Endodermal cell (in vitro differentiated cells): ENCODE results near the gene BANP. TPM values are rescaled to one million over a fixed set of nuclear protein-coding genes. Genes with fewer than 3 reads are reported as not detected.

ENCODE experiments used
- DNase-seq: peaks from one replicate; pipeline ENCODE4 v3.0.0-alpha.2; 2017
- H3K27ac ChIP-seq: 2 replicates; pipeline ENCODE4 v1.5.1; 2013; ENCODE audit warnings: mild to moderate bottlenecking, low read depth, low read length, moderate library complexity
- H3K27me3 ChIP-seq: 2 replicates; pipeline ENCODE4 v1.6.1; 2013; ENCODE audit warnings: mild to moderate bottlenecking, low read length, moderate library complexity; ENCODE audit not compliant: insufficient read depth, control insufficient read depth, poor library complexity, severe bottlenecking
- H3K36me3 ChIP-seq: 2 replicates; pipeline ENCODE4 v1.7.0; 2013; ENCODE audit warnings: mild to moderate bottlenecking, low read length, moderate library complexity; ENCODE audit not compliant: control insufficient read depth, insufficient read depth
- H3K4me1 ChIP-seq: one replicate; pipeline ENCODE4 v1.7.0; 2013; ENCODE audit warnings: low read length; ENCODE audit not compliant: control insufficient read depth, insufficient read depth
- H3K4me3 ChIP-seq: 2 replicates; pipeline ENCODE4 v1.5.1; 2013; ENCODE audit warnings: mild to moderate bottlenecking, low read length, moderate library complexity
- H3K9ac ChIP-seq: 2 replicates; pipeline ENCODE4 v1.6.1; 2013; ENCODE audit warnings: mild to moderate bottlenecking, low read length, moderate library complexity; ENCODE audit not compliant: poor library complexity, severe bottlenecking; ENCODE audit errors: extremely low read depth
- H3K9me3 ChIP-seq: 2 replicates; pipeline ENCODE4 v1.6.1; 2013; ENCODE audit warnings: mild to moderate bottlenecking, low read length, moderate library complexity; ENCODE audit not compliant: control insufficient read depth
- H3K27ac Mint-ChIP-seq: 2 replicates; pipeline ENCODE4 v1.8.0; 2020; ENCODE audit warnings: mixed read lengths
- H3K27me3 Mint-ChIP-seq: 2 replicates; pipeline ENCODE4 v1.8.0; 2021; ENCODE audit warnings: mild to moderate bottlenecking, mixed read lengths; ENCODE audit not compliant: insufficient read depth
- H3K36me3 Mint-ChIP-seq: 2 replicates; pipeline ENCODE4 v1.8.0; 2020; ENCODE audit warnings: low read depth, mixed read lengths
- H3K4me1 Mint-ChIP-seq: 2 replicates; pipeline ENCODE4 v1.8.0; 2020; ENCODE audit warnings: mixed read lengths
- H3K4me3 Mint-ChIP-seq: 2 replicates; pipeline ENCODE4 v1.8.0; 2020; ENCODE audit warnings: mild to moderate bottlenecking, moderate library complexity, mixed read lengths
- H3K9me3 Mint-ChIP-seq: 2 replicates; pipeline ENCODE4 v1.8.0; 2020; ENCODE audit warnings: mild to moderate bottlenecking, mixed read lengths
- WGBS, 2 experiments: methylation state at CpG; one replicate each; pipeline versions ENCODE4 v1.1.5 to v1.1.7; 2013; ENCODE audit warnings: missing lambda C conversion rate in 2 of 2, mixed read lengths in 1 of 2; ENCODE audit not compliant: insufficient coverage in 1 of 2, insufficient read length in 1 of 2; 5-methylcytosine and 5-hydroxymethylcytosine counted together
- total RNA-seq, 2 donors: library from RNA; stranded (reverse); fragmentation: NEBNext Ultra II Directional in 1 of 2; extraction: Animal tissue kit (Norgen Biotek cat#: 25700) in 1 of 2; gene quantifications; 2 replicates in 1 of 2; 3 replicates in 1 of 2; pipeline ENCODE4 v1.2.1, GENCODE V29; 2021
- TF ChIP-seq, protein P1 (sequence below): fragments of 200-600 bp; sonication (generic); conservative IDR thresholded peaks from 2 replicates; pipeline ENCODE4 v1.5.0; 2021; ENCODE audit warnings: antibody characterized with exemption, mild to moderate bottlenecking

The BANP gene
- total RNA-seq, 2 donors from 2014 or later, result 39.5 to 45.5 TPM

DNA sequence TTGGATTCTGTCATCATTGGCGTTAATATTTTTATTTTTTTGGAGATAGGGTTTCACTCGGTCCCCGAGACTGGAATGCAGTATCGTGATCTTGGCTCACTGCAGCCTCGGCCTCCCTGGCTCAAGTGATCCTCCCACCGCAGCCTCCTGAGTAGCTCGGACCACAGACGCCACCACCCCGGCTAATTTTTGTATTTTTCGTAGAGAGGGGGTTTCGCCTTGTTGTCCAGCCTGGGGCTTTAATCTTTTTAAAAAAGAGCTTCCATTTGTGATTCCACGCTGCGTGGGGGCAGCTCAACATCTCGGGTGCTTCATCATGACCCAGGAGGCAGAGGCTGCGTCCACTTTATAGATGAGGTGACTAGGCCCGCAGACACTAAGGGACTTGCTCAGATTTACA lies 1.5 kb downstream of the BANP start:
- Histone ChIP-seq H3K9ac (peak overlapping the region; percentile 99), H3K36me3 (peaks cover 25% of the 10 kb centered on the region), H3K9me3 (no peaks in the 10 kb centered on the region), H3K27me3 (no peaks in the 10 kb centered on the region), H3K4me1 (no peaks in the 10 kb centered on the region), H3K4me3 (peak overlapping the region; percentile 97), H3K27ac (no peak overlapping the region)
- Mint-ChIP-seq H3K27ac (peak overlapping the region; percentile 97), H3K36me3 (peaks cover 23% of the 10 kb centered on the region), H3K4me1 (peaks cover 17% of the 10 kb centered on the region), H3K27me3 (no peaks in the 10 kb centered on the region), H3K4me3 (peak overlapping the region; percentile 89), H3K9me3 (no peaks in the 10 kb centered on the region)
- 95 to 98% methylated on average over 12 to 16 of the region's 16 CpGs for WGBS, 2 experiments
- peak; percentile 30 for DNase-seq
- TF ChIP-seq, protein P1, sequence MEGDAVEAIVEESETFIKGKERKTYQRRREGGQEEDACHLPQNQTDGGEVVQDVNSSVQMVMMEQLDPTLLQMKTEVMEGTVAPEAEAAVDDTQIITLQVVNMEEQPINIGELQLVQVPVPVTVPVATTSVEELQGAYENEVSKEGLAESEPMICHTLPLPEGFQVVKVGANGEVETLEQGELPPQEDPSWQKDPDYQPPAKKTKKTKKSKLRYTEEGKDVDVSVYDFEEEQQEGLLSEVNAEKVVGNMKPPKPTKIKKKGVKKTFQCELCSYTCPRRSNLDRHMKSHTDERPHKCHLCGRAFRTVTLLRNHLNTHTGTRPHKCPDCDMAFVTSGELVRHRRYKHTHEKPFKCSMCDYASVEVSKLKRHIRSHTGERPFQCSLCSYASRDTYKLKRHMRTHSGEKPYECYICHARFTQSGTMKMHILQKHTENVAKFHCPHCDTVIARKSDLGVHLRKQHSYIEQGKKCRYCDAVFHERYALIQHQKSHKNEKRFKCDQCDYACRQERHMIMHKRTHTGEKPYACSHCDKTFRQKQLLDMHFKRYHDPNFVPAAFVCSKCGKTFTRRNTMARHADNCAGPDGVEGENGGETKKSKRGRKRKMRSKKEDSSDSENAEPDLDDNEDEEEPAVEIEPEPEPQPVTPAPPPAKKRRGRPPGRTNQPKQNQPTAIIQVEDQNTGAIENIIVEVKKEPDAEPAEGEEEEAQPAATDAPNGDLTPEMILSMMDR, result no peak

DNA sequence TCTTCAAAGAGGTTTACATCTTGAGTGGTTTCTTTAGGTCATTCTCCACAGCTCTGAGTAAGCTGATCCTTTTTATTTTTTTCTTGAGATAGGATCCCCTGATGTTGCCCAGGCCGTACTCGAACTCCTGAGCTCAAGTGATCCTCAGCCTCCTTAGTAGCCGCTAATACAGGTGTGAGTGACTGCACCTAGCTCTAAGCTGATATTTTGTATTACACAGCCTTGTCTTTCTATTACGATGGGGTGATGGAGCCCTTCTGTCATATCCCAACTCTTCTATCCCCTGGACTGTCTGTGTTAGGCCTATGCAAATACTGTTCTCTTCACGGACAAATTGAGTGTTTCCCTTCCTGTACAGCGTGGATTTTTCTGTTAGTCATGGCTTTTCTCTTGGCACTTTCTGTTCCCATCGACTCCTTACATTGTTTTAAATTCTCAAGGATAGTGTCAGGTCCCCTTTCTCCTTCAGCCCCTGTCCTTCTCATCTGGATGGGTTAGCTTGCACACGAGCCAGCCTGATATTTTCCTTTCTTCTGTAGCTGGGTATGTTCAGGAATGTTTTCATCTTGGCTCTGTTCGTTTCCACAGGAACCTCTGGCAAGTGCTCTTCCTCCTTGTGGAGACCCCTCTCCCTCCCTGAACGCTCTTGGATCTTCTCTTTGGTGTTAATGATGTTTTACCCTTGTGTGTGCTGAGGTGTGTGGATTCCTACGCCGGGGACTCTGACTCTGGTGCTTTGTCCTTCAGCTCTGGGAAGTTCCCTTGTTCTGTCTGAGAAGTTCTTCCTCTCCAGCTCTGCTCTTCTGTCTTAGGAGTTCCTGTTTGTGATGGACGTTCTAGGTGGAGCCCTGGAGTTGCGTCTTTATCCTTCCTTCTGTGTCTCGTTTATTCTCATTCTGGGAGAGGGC lies 2.3 kb downstream of the BANP start:
- peaks cover 17% of the 10 kb centered on the region for H3K4me1 Mint-ChIP-seq

DNA sequence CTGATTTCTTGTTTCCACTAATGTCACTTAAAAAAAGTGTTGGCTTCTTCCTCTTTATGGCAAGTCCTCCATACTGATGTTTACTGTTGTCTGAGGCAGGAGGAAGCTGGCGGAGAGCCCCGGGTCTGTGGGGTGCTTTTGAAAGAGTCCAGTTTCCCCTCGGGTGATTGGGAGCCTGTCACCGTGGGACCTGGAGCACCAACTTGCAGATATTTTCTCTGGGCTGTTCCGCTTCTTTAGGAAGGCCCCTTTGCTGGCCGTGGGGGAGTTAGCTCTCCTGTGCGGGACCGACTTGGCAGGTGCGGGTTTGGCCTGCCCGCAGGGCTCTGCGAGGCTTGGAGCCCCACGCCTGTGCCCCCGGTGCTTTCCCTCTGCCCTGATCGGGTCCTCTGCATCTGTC lies 3.1 kb downstream of the BANP start:
- H3K4me3 Mint-ChIP-seq, result no peak overlapping the region
- H3K27me3 Mint-ChIP-seq, result no peaks in the 10 kb centered on the region
- H3K4me1 Mint-ChIP-seq, result peaks cover 20% of the 10 kb centered on the region
- TF ChIP-seq, protein P1, result no peak
- Histone ChIP-seq H3K27ac (no peak overlapping the region), H3K27me3 (no peaks in the 10 kb centered on the region), H3K9me3 (no peaks in the 10 kb centered on the region), H3K36me3 (peaks cover 25% of the 10 kb centered on the region), H3K9ac (no peak overlapping the region), H3K4me1 (no peaks in the 10 kb centered on the region), H3K4me3 (no peak overlapping the region)
- peak; percentile 39 for DNase-seq
- H3K9me3 Mint-ChIP-seq, result no peaks in the 10 kb centered on the region
- WGBS, 2 experiments, result 95 to 96% methylated on average over 8 to 14 of the region's 14 CpGs
- H3K27ac Mint-ChIP-seq, result no peak overlapping the region
- peaks cover 27% of the 10 kb centered on the region for H3K36me3 Mint-ChIP-seq

More for the DNA sequence above, 2.3 kb downstream of the BANP start:
- Histone ChIP-seq H3K4me3 (no peak overlapping the region), H3K9me3 (no peaks in the 10 kb centered on the region), H3K27me3 (no peaks in the 10 kb centered on the region), H3K9ac (no peak overlapping the region), H3K27ac (no peak overlapping the region), H3K36me3 (peaks cover 25% of the 10 kb centered on the region), H3K4me1 (no peaks in the 10 kb centered on the region)
- Mint-ChIP-seq H3K9me3 (no peaks in the 10 kb centered on the region), H3K4me3 (peak overlapping the region; percentile 89), H3K27me3 (no peaks in the 10 kb centered on the region), H3K36me3 (peaks cover 27% of the 10 kb centered on the region), H3K27ac (peak overlapping the region; percentile 12)
- 93 to 99% methylated on average over 9 to 14 of the region's 15 CpGs for WGBS, 2 experiments
- TF ChIP-seq, protein P1, result no peak
- peak; percentile 31 for DNase-seq
